ENCODE measurements around the gene B3GNT2.

The B3GNT2 gene

GRCh38 chr2:62222171-62222570 lies 26.3 kb downstream of the B3GNT2 start:
- Histone ChIP-seq H3K9me3 (ENCODE audit: insufficient read depth, low read depth, low read length) (no peaks in the 10 kb centered on the region), H3K9ac (ENCODE audit: low read depth, low read length) (no peak overlapping the region), H3K4me3 (ENCODE audit: low read length) (no peak overlapping the region), H3K27ac (ENCODE audit: low read depth, low read length) (no peak overlapping the region), H3K36me3 (ENCODE audit: insufficient read depth, low read length) (peaks cover 42% of the 10 kb centered on the region), H3K4me1 (ENCODE audit: insufficient read depth, low read length) (no peaks in the 10 kb centered on the region), H3K27me3 (ENCODE audit: insufficient read depth, low read length) (no peaks in the 10 kb centered on the region)
- 97% methylated on average over 12 of the region's 12 CpGs for WGBS

GRCh38 chr2:62222674-62223073 lies 26.8 kb downstream of the B3GNT2 start:
- H3K27ac ChIP-seq (ENCODE audit: low read depth, low read length), result no peak overlapping the region
- no peaks in the 10 kb centered on the region for H3K9me3 ChIP-seq (ENCODE audit: insufficient read depth, low read depth, low read length)
- H3K9ac ChIP-seq (ENCODE audit: low read depth, low read length), result no peak overlapping the region
- H3K4me1 ChIP-seq (ENCODE audit: insufficient read depth, low read length), result no peaks in the 10 kb centered on the region
- H3K36me3 ChIP-seq (ENCODE audit: insufficient read depth, low read length), result peaks cover 42% of the 10 kb centered on the region
- no peak overlapping the region for H3K4me3 ChIP-seq (ENCODE audit: low read length)
- no peaks in the 10 kb centered on the region for H3K27me3 ChIP-seq (ENCODE audit: insufficient read depth, low read length)
- 94% methylated on average over 8 of the region's 8 CpGs for WGBS

GRCh38 chr2:62224976-62225375 lies 29.1 kb downstream of the B3GNT2 start:
- Histone ChIP-seq H3K27me3 (ENCODE audit: insufficient read depth, low read length) (no peaks in the 10 kb centered on the region), H3K4me1 (ENCODE audit: insufficient read depth, low read length) (no peaks in the 10 kb centered on the region), H3K36me3 (ENCODE audit: insufficient read depth, low read length) (peaks cover 42% of the 10 kb centered on the region), H3K4me3 (ENCODE audit: low read length) (no peak overlapping the region), H3K9me3 (ENCODE audit: insufficient read depth, low read depth, low read length) (no peaks in the 10 kb centered on the region), H3K27ac (ENCODE audit: low read depth, low read length) (no peak overlapping the region), H3K9ac (ENCODE audit: low read depth, low read length) (no peak overlapping the region)
- WGBS, result 88% methylated on average over 1 of the region's 1 CpG

GRCh38 chr2:62227386-62228075 lies 31.6 kb downstream of the B3GNT2 start:
- Histone ChIP-seq H3K4me3 (ENCODE audit: low read length) (no peak overlapping the region), H3K9ac (ENCODE audit: low read depth, low read length) (no peak overlapping the region), H3K9me3 (ENCODE audit: insufficient read depth, low read depth, low read length) (no peaks in the 10 kb centered on the region), H3K4me1 (ENCODE audit: insufficient read depth, low read length) (no peaks in the 10 kb centered on the region), H3K36me3 (ENCODE audit: insufficient read depth, low read length) (peaks cover 37% of the 10 kb centered on the region), H3K27ac (ENCODE audit: low read depth, low read length) (no peak overlapping the region), H3K27me3 (ENCODE audit: insufficient read depth, low read length) (no peaks in the 10 kb centered on the region)
- 94% methylated on average over 6 of the region's 6 CpGs for WGBS

GRCh38 chr2:62229082-62229605 lies 33.2 kb downstream of the B3GNT2 start:
- no peaks in the 10 kb centered on the region for H3K4me1 ChIP-seq (ENCODE audit: insufficient read depth, low read length)
- H3K9ac ChIP-seq (ENCODE audit: low read depth, low read length), result no peak overlapping the region
- no peaks in the 10 kb centered on the region for H3K27me3 ChIP-seq (ENCODE audit: insufficient read depth, low read length)
- H3K27ac ChIP-seq (ENCODE audit: low read depth, low read length), result no peak overlapping the region
- H3K4me3 ChIP-seq (ENCODE audit: low read length), result no peak overlapping the region
- no peaks in the 10 kb centered on the region for H3K9me3 ChIP-seq (ENCODE audit: insufficient read depth, low read depth, low read length)
- 92% methylated on average over 11 of the region's 11 CpGs for WGBS
- peaks cover 20% of the 10 kb centered on the region for H3K36me3 ChIP-seq (ENCODE audit: insufficient read depth, low read length)

- Histone ChIP-seq H3K27me3 (ENCODE audit: insufficient read depth, low read length) (no peaks in the 10 kb centered on the region), H3K36me3 (ENCODE audit: insufficient read depth, low read length) (no peaks in the 10 kb centered on the region), H3K9ac (ENCODE audit: low read depth, low read length) (no peak overlapping the region), H3K4me1 (ENCODE audit: insufficient read depth, low read length) (no peaks in the 10 kb centered on the region), H3K9me3 (ENCODE audit: insufficient read depth, low read depth, low read length) (no peaks in the 10 kb centered on the region), H3K4me3 (ENCODE audit: low read length) (no peak overlapping the region), H3K27ac (ENCODE audit: low read depth, low read length) (no peak overlapping the region)
- WGBS, result 71% methylated on average over 4 of the region's 4 CpGs
These were observed 35.6 kb downstream of the B3GNT2 start for GRCh38 chr2:62231541-62231940.

- no peak overlapping the region for H3K4me3 ChIP-seq (ENCODE audit: low read length)
- no peaks in the 10 kb centered on the region for H3K27me3 ChIP-seq (ENCODE audit: insufficient read depth, low read length)
- 94% methylated on average over 16 of the region's 16 CpGs for WGBS
- no peaks in the 10 kb centered on the region for H3K9me3 ChIP-seq (ENCODE audit: insufficient read depth, low read depth, low read length)
- H3K36me3 ChIP-seq (ENCODE audit: insufficient read depth, low read length), result no peaks in the 10 kb centered on the region
- H3K27ac ChIP-seq (ENCODE audit: low read depth, low read length), result no peak overlapping the region
- no peak overlapping the region for H3K9ac ChIP-seq (ENCODE audit: low read depth, low read length)
- no peaks in the 10 kb centered on the region for H3K4me1 ChIP-seq (ENCODE audit: insufficient read depth, low read length)
These were observed 39.1 kb downstream of the B3GNT2 start for GRCh38 chr2:62234755-62235655.

- WGBS, result 97% methylated on average over 6 of the region's 6 CpGs
These were observed 40.6 kb downstream of the B3GNT2 start for GRCh38 chr2:62236499-62236898.

GRCh38 chr2:62238236-62238635 lies 42.3 kb downstream of the B3GNT2 start:
- Histone ChIP-seq H3K27me3 (ENCODE audit: insufficient read depth, low read length) (no peaks in the 10 kb centered on the region), H3K9ac (ENCODE audit: low read depth, low read length) (no peak overlapping the region), H3K9me3 (ENCODE audit: insufficient read depth, low read depth, low read length) (no peaks in the 10 kb centered on the region), H3K4me1 (ENCODE audit: insufficient read depth, low read length) (no peaks in the 10 kb centered on the region), H3K36me3 (ENCODE audit: insufficient read depth, low read length) (no peaks in the 10 kb centered on the region), H3K27ac (ENCODE audit: low read depth, low read length) (no peak overlapping the region), H3K4me3 (ENCODE audit: low read length) (no peak overlapping the region)
- 90% methylated on average over 10 of the region's 10 CpGs for WGBS

More at GRCh38 chr2:62236499-62236898, 40.6 kb downstream of the B3GNT2 start:
- Histone ChIP-seq H3K36me3 (ENCODE audit: insufficient read depth, low read length) (no peaks in the 10 kb centered on the region), H3K9me3 (ENCODE audit: insufficient read depth, low read depth, low read length) (no peaks in the 10 kb centered on the region), H3K27me3 (ENCODE audit: insufficient read depth, low read length) (no peaks in the 10 kb centered on the region), H3K9ac (ENCODE audit: low read depth, low read length) (no peak overlapping the region), H3K27ac (ENCODE audit: low read depth, low read length) (no peak overlapping the region), H3K4me3 (ENCODE audit: low read length) (no peak overlapping the region), H3K4me1 (ENCODE audit: insufficient read depth, low read length) (no peaks in the 10 kb centered on the region)

GRCh38 chr2:62240546-62240945 lies 44.6 kb downstream of the B3GNT2 start:
- Histone ChIP-seq H3K9ac (ENCODE audit: low read depth, low read length) (no peak overlapping the region), H3K27ac (ENCODE audit: low read depth, low read length) (no peak overlapping the region), H3K36me3 (ENCODE audit: insufficient read depth, low read length) (no peaks in the 10 kb centered on the region), H3K9me3 (ENCODE audit: insufficient read depth, low read depth, low read length) (no peaks in the 10 kb centered on the region), H3K4me3 (ENCODE audit: low read length) (no peak overlapping the region), H3K27me3 (ENCODE audit: insufficient read depth, low read length) (no peaks in the 10 kb centered on the region), H3K4me1 (ENCODE audit: insufficient read depth, low read length) (no peaks in the 10 kb centered on the region)
- 94% methylated on average over 9 of the region's 9 CpGs for WGBS

GRCh38 chr2:62243983-62244382 lies 48.1 kb downstream of the B3GNT2 start:
- Histone ChIP-seq H3K27me3 (ENCODE audit: insufficient read depth, low read length) (no peaks in the 10 kb centered on the region), H3K9me3 (ENCODE audit: insufficient read depth, low read depth, low read length) (no peaks in the 10 kb centered on the region), H3K4me3 (ENCODE audit: low read length) (no peak overlapping the region), H3K4me1 (ENCODE audit: insufficient read depth, low read length) (no peaks in the 10 kb centered on the region), H3K9ac (ENCODE audit: low read depth, low read length) (no peak overlapping the region), H3K36me3 (ENCODE audit: insufficient read depth, low read length) (no peaks in the 10 kb centered on the region), H3K27ac (ENCODE audit: low read depth, low read length) (no peak overlapping the region)
- WGBS, result 98% methylated on average over 4 of the region's 6 CpGs
